Mesodermal cell (in vitro differentiated cells): ENCODE measurements around the gene DNAH8.

Experiments used
- H3K27ac ChIP-seq: 2 replicates; pipeline ENCODE4 v1.7.0; 2013; ENCODE audit warnings: mild to moderate bottlenecking, low read depth, low read length, moderate library complexity; ENCODE audit not compliant: severe bottlenecking
- H3K36me3 ChIP-seq: 2 replicates; pipeline ENCODE4 v1.7.1; 2013; ENCODE audit warnings: mild to moderate bottlenecking, low read length, moderate library complexity; ENCODE audit not compliant: control insufficient read depth, insufficient read depth
- H3K4me1 ChIP-seq: one replicate; pipeline ENCODE4 v1.7.1; 2013; ENCODE audit warnings: mild to moderate bottlenecking, low read length; ENCODE audit not compliant: insufficient read depth, control insufficient read depth, poor library complexity, severe bottlenecking
- H3K4me3 ChIP-seq: 2 replicates; pipeline ENCODE4 v1.7.0; 2013; ENCODE audit warnings: low read length, control low read depth, mild to moderate bottlenecking; ENCODE audit not compliant: insufficient read depth, poor library complexity, severe bottlenecking; ENCODE audit errors: extremely low read depth
- H3K9me3 ChIP-seq: 2 replicates; pipeline ENCODE4 v1.7.1; 2013; ENCODE audit warnings: mild to moderate bottlenecking, low read length, moderate library complexity; ENCODE audit not compliant: control insufficient read depth
- WGBS, 2 experiments: methylation state at CpG; one replicate each; pipeline ENCODE4 v1.1.5; 2013; ENCODE audit warnings: missing lambda C conversion rate in 2 of 2; ENCODE audit not compliant: insufficient coverage in 2 of 2; 5-methylcytosine and 5-hydroxymethylcytosine counted together

Gene DNAH8

GRCh38 chr6:38808039-38808438, 92.9 kb downstream of the DNAH8 start:
- Histone ChIP-seq H3K27ac (no peak overlapping the region), H3K9me3 (no peaks in the 10 kb centered on the region), H3K4me3 (no peak overlapping the region), H3K4me1 (no peaks in the 10 kb centered on the region), H3K36me3 (no peaks in the 10 kb centered on the region)
- 100% methylated on average over 1 of the region's 3 CpGs; no CpG with 5 or more reads in 1 of the 2 experiments for WGBS, 2 experiments

GRCh38 chr6:38813041-38813823, 98.1 kb downstream of the DNAH8 start:
- H3K4me3 ChIP-seq = no peak overlapping the region
- H3K36me3 ChIP-seq = no peaks in the 10 kb centered on the region
- H3K9me3 ChIP-seq = no peaks in the 10 kb centered on the region
- H3K27ac ChIP-seq = no peak overlapping the region
- no peaks in the 10 kb centered on the region for H3K4me1 ChIP-seq
- WGBS, 2 experiments = 57 to 85% methylated on average over 1 to 4 of the region's 5 CpGs

- no peak overlapping the region for H3K4me3 ChIP-seq
- no peaks in the 10 kb centered on the region for H3K9me3 ChIP-seq
- no peaks in the 10 kb centered on the region for H3K4me1 ChIP-seq
- 80 to 100% methylated on average over 2 to 4 of the region's 5 CpGs for WGBS, 2 experiments
- H3K27ac ChIP-seq = no peak overlapping the region
- H3K36me3 ChIP-seq = no peaks in the 10 kb centered on the region
Observed at GRCh38 chr6:38814761-38815160, 99.7 kb downstream of the DNAH8 start.

GRCh38 chr6:38815250-38815649, 100.1 kb downstream of the DNAH8 start:
- 60 to 86% methylated on average over 1 of the region's 8 CpGs for WGBS, 2 experiments

GRCh38 chr6:38818691-38819090, 103.6 kb downstream of the DNAH8 start:
- H3K36me3 ChIP-seq = no peaks in the 10 kb centered on the region
- no peaks in the 10 kb centered on the region for H3K9me3 ChIP-seq
- no peak overlapping the region for H3K27ac ChIP-seq
- WGBS, 2 experiments = 65 to 98% methylated on average over 2 to 3 of the region's 3 CpGs
- no peak overlapping the region for H3K4me3 ChIP-seq
- H3K4me1 ChIP-seq = no peaks in the 10 kb centered on the region

More at GRCh38 chr6:38815250-38815649, 100.1 kb downstream of the DNAH8 start:
- H3K4me3 ChIP-seq = no peak overlapping the region
- H3K36me3 ChIP-seq = no peaks in the 10 kb centered on the region
- H3K9me3 ChIP-seq = no peaks in the 10 kb centered on the region
- no peaks in the 10 kb centered on the region for H3K4me1 ChIP-seq
- H3K27ac ChIP-seq = no peak overlapping the region

- whole genome bisulfite sequencing, 2 experiments = 89 to 93% methylated on average over 4 of the region's 6 CpGs
- no peaks in the 10 kb centered on the region for H3K4me1 ChIP-seq
- no peak overlapping the region for H3K27ac ChIP-seq
- no peaks in the 10 kb centered on the region for H3K36me3 ChIP-seq
- H3K9me3 ChIP-seq = no peaks in the 10 kb centered on the region
- no peak overlapping the region for H3K4me3 ChIP-seq
Observed at GRCh38 chr6:38822963-38823362, 107.9 kb downstream of the DNAH8 start.

GRCh38 chr6:38824243-38824894, 109.3 kb downstream of the DNAH8 start:
- no peaks in the 10 kb centered on the region for H3K36me3 ChIP-seq
- 84 to 100% methylated on average over 1 to 2 of the region's 5 CpGs for WGBS, 2 experiments

GRCh38 chr6:38827024-38827423, 111.9 kb downstream of the DNAH8 start:
- Histone ChIP-seq H3K4me1 (no peaks in the 10 kb centered on the region), H3K9me3 (no peaks in the 10 kb centered on the region), H3K36me3 (no peaks in the 10 kb centered on the region), H3K27ac (no peak overlapping the region), H3K4me3 (no peak overlapping the region)
- 57 to 97% methylated on average over 1 to 2 of the region's 2 CpGs for WGBS, 2 experiments

More at GRCh38 chr6:38824243-38824894, 109.3 kb downstream of the DNAH8 start:
- H3K9me3 ChIP-seq = no peaks in the 10 kb centered on the region
- H3K27ac ChIP-seq = no peak overlapping the region
- no peaks in the 10 kb centered on the region for H3K4me1 ChIP-seq
- no peak overlapping the region for H3K4me3 ChIP-seq

GRCh38 chr6:38831865-38832264, 116.8 kb downstream of the DNAH8 start:
- H3K4me1 ChIP-seq = no peaks in the 10 kb centered on the region
- H3K27ac ChIP-seq = no peak overlapping the region
- no peaks in the 10 kb centered on the region for H3K9me3 ChIP-seq
- no peaks in the 10 kb centered on the region for H3K36me3 ChIP-seq
- no peak overlapping the region for H3K4me3 ChIP-seq

- Histone ChIP-seq H3K36me3 (no peaks in the 10 kb centered on the region), H3K4me3 (no peak overlapping the region), H3K9me3 (no peaks in the 10 kb centered on the region), H3K4me1 (no peaks in the 10 kb centered on the region), H3K27ac (no peak overlapping the region)
- WGBS, 2 experiments = no CpG with 5 or more reads among the region's 1 CpG
Observed at GRCh38 chr6:38833320-38833719, 118.2 kb downstream of the DNAH8 start.

- no peak overlapping the region for H3K4me3 ChIP-seq
- no CpG with 5 or more reads among the region's 1 CpG for WGBS, 2 experiments
- H3K27ac ChIP-seq = no peak overlapping the region
- H3K36me3 ChIP-seq = no peaks in the 10 kb centered on the region
- no peaks in the 10 kb centered on the region for H3K9me3 ChIP-seq
- H3K4me1 ChIP-seq = no peaks in the 10 kb centered on the region
Observed at GRCh38 chr6:38836585-38836984, 121.5 kb downstream of the DNAH8 start.
